IPS-NIHi7 (cell line): Measurements from ENCODE around the gene LOXL1.
"Not testable (repeated sequence)": the region's sequence is repeated elsewhere in the genome, so short reads cannot be mapped to it uniquely, and the experiment has no call there.

Source experiments
- DNase-seq: peaks from one replicate; pipeline ENCODE4 v3.0.0; 2012; ENCODE audit warnings: mixed read lengths; ENCODE audit errors: extremely low spot score

The LOXL1 gene

GRCh38 chr15:73952171-73952912, 26.1 kb downstream of the LOXL1 start:
- DNase-seq = no peak

DNA sequence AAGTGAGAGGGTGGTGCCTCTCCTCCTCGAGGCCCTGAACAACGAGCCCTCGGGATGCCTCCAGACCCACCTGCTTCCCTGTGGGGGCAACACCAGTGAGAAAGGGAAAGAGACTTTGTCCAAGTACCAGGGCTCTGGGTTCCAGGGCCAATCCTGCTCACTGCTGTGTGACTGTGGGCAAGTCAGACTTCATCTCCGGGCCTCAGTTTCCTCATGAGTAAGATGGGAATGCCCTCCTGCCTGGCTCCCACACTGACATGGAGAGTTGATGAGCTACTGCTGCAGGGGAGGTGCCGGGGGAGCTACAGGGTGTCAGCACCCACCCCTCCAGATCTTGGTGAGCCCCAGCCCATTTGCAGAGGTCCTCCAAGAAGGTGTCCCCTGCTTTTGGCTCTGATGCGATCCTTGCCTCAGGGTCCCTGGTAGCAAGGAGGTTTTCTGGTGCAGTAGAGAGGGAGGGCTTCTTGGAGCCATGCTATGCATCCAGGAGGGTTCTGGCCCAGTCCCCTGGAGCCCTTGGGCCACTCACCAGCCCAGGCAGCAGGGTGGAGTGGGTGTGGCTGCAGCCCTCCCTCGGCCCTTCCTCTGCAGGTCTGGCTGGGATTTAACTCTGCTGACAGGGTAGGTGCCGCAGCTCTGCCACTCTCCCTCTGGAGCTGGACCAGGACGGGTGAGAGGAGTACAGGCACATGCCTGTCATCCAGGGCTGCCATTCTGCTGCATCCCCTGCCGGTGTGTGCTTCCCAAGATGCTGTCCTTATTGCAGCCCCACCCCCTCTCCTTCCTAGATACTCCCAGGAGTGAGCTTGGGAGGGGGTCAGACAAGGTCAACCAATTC, 26.9 kb downstream of the LOXL1 start:
- no peak for DNase-seq

DNA sequence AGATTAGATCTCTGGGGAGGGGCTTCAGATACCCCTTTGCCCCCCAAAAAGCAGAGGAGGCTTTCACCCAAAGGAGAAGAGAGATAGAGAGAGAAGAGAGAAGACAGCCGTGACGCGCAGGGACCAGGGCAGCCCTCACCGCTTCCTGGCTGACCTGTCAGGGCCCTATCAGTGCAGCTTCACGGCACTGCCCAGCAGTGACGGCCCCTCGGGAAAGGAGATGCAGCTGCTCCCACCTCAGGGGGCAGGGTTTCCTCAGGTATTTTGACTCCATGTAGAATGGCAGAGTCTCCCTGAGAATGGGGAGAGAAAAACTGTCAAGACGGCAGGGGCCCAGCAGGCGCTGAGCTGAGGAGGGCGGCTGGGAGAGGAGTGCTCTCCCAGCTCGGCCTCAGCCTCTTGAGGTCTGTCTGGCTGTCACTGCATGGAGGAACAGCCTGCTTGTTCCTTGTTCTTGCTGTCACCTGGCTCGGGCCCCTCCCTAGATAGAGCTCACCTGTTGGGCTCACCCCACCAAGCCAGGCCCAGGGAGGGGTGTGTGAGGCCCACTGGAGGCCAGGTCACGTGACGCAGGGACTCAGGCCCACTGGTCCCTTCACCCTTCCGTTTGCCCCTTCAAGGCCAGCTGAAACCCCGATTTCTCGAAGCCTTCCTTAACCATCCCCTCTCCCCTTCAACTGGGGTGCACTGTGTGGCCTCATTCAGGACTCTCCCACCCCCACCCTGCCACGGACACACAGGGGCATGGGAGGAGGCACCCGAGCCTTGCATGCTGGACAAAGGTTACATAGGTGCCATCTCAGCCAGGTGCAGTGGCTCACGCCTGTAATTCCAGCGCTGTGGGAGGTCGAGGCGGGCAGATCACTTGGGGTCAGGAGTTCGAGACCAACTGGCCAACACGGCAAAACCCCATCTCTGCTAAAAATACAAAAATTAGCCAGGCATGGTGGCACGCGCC, 28.2 kb downstream of the LOXL1 start:
- no peak for DNase-seq

GRCh38 chr15:73955326-73955725, 29.1 kb downstream of the LOXL1 start:
- DNase-seq = no peak

GRCh38 chr15:73955861-73956742, 29.8 kb downstream of the LOXL1 start:
- DNase-seq = no peak

- DNase-seq = no peak
Measured at GRCh38 chr15:73956743-73957135, 30.5 kb downstream of the LOXL1 start.

GRCh38 chr15:73957276-73957675, 31.0 kb downstream of the LOXL1 start:
- DNase-seq = no peak

GRCh38 chr15:73957785-73958184, 31.5 kb downstream of the LOXL1 start:
- no peak for DNase-seq

- no peak for DNase-seq
Measured at GRCh38 chr15:73959012-73959581, 32.8 kb downstream of the LOXL1 start.

GRCh38 chr15:73959801-73960200, 33.5 kb downstream of the LOXL1 start:
- no peak for DNase-seq

GRCh38 chr15:73960472-73961070, 34.3 kb downstream of the LOXL1 start:
- DNase-seq = not testable (repeated sequence)

GRCh38 chr15:73962433-73962832, 36.2 kb downstream of the LOXL1 start:
- DNase-seq = no peak

GRCh38 chr15:73964736-73965093, 38.5 kb downstream of the LOXL1 start:
- peak; percentile 96 for DNase-seq

GRCh38 chr15:73965094-73965757, 39.0 kb downstream of the LOXL1 start:
- peak; percentile 58 for DNase-seq

GRCh38 chr15:73965758-73966113, 39.5 kb downstream of the LOXL1 start:
- no peak for DNase-seq

DNA sequence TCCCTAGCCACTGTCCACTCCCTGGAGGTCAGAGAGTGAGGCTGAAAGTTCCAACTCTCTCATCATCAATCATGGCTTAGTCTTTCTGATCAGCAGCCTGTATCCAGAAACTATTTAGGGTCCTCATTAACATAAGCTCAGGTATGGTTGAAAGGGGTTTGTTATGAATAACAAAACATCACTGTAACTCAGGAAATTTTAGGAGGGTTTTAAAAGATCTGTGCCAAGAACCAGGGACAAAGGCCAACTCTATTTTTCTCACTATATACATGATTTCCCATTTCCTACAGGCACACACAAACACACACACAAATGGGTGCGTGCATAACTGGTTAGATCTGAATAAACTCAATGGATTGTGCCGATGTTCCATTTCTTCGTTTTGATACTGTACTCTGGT, 42.2 kb downstream of the LOXL1 start:
- DNase-seq = no peak

GRCh38 chr15:73969151-73969759, 43.0 kb downstream of the LOXL1 start:
- no peak for DNase-seq

DNA sequence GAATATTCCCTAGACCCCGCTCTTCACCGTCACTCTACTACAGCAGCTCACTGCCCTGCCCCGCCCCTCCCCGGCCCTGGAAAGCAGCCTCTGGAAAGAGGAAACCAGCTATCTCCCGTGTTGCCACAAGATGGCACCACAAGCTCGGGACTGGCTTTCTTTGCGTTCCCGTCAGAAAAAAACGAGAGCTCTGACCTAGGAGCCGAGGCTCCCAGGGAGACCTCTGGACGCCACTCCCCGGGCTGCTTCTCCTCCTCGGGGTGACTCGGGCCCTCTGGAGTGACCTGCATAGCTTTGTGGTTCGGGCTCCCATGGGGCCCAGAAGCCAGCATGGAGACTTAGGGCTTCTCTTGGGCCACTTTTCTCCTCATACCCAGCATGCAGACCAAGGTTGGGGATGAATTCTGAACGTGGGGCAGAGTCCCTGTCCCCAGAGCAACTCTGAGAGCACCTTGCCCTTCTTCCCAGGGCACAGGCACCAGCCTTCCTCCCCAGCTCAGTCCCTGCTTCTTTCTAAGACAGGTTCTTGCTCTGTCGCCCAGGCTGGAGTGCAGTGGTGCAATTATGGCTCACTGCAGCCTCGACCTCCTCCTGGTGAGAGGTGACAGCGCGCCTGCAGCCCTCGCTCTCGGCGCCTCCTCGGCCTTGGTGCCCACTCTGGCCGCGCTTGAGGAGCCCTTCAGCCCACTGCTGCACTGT, 46.9 kb downstream of the LOXL1 start:
- peak; percentile 90 for DNase-seq
